Measurements from ENCODE around the gene MAPT.

The MAPT gene

GRCh38 chr17:46049656-46050055 lies 155.3 kb downstream of the MAPT start:
- DNase-seq (ENCODE audit: low spot score): no peak

GRCh38 chr17:46053911-46054534 lies 159.7 kb downstream of the MAPT start:
- DNase-seq (ENCODE audit: low spot score): no peak

GRCh38 chr17:46056800-46057304 lies 162.5 kb downstream of the MAPT start:
- DNase-seq (ENCODE audit: low spot score): no peak

- no peak for DNase-seq (ENCODE audit: low spot score)
Observed at GRCh38 chr17:46057366-46057765, 163.0 kb downstream of the MAPT start.

GRCh38 chr17:46059486-46059885 lies 165.1 kb downstream of the MAPT start:
- DNase-seq (ENCODE audit: low spot score): no peak

GRCh38 chr17:46060461-46060860 lies 166.1 kb downstream of the MAPT start:
- DNase-seq (ENCODE audit: low spot score): no peak

GRCh38 chr17:46061435-46061834 lies 167.1 kb downstream of the MAPT start:
- DNase-seq (ENCODE audit: low spot score): no peak

- DNase-seq (ENCODE audit: low spot score): no peak
Observed at GRCh38 chr17:46063241-46063640, 168.9 kb downstream of the MAPT start.

- DNase-seq (ENCODE audit: low spot score): no peak
Observed at GRCh38 chr17:46064460-46064859, 170.1 kb downstream of the MAPT start.

GRCh38 chr17:46071796-46072195 lies 177.4 kb downstream of the MAPT start:
- no peak for DNase-seq (ENCODE audit: low spot score)

- no peak for DNase-seq (ENCODE audit: low spot score)
Observed at GRCh38 chr17:46072998-46073397, 178.6 kb downstream of the MAPT start.

GRCh38 chr17:46074540-46074939 lies 180.2 kb downstream of the MAPT start:
- DNase-seq (ENCODE audit: low spot score): no peak

Small RNAs within 50 kb of the gene (small RNA-seq; reads per million reads assigned to genes)
- 0 reads per million in 2 experiments for gene RF00017
